ENCODE measurements around the gene DTX1.
A peak's percentile ranks its signal among the peaks of the same experiment; 100 is the strongest.

Gene DTX1

DNA sequence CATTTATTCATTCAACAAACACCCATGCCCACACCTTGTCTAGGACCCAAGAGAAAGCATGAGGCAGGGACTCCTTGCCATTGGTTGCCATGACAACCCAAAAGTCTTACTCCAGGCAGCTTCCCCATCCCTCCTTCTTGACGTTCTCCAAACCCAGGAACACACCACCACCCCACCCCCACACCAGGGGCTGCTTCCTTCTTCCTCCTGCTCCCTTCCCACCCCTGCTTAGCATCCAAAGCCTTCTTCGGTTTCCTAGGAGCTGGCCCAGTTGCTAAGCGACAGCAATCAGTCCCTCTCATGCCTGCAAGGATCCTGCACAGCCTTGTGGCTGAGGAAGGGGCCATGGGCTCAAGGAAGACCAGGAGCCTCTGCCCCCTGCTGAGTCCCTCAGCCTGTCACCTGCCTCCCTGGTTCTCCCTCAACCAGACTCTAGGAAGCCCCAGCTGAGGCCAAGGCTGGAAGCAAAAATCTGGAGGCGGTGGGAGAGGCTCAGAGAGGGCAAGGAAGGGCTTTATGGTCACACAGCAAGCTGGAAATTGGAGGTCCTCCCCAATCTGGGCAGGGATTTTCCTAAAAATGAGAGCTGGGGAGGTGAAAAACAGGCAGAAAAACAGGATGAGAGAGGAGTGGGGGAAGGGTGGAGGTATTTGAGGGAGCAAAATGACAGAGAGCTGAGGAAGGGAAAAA is 63.6 kb downstream of the DTX1 start:
- TF ChIP-seq, protein P1, sequence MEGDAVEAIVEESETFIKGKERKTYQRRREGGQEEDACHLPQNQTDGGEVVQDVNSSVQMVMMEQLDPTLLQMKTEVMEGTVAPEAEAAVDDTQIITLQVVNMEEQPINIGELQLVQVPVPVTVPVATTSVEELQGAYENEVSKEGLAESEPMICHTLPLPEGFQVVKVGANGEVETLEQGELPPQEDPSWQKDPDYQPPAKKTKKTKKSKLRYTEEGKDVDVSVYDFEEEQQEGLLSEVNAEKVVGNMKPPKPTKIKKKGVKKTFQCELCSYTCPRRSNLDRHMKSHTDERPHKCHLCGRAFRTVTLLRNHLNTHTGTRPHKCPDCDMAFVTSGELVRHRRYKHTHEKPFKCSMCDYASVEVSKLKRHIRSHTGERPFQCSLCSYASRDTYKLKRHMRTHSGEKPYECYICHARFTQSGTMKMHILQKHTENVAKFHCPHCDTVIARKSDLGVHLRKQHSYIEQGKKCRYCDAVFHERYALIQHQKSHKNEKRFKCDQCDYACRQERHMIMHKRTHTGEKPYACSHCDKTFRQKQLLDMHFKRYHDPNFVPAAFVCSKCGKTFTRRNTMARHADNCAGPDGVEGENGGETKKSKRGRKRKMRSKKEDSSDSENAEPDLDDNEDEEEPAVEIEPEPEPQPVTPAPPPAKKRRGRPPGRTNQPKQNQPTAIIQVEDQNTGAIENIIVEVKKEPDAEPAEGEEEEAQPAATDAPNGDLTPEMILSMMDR (IDR thresholded peaks at IDR 0.05; ENCODE audit: low read depth, low read length), result no peak
- DNase-seq (ENCODE audit: extremely low read depth, low read depth), result no peak

DNA sequence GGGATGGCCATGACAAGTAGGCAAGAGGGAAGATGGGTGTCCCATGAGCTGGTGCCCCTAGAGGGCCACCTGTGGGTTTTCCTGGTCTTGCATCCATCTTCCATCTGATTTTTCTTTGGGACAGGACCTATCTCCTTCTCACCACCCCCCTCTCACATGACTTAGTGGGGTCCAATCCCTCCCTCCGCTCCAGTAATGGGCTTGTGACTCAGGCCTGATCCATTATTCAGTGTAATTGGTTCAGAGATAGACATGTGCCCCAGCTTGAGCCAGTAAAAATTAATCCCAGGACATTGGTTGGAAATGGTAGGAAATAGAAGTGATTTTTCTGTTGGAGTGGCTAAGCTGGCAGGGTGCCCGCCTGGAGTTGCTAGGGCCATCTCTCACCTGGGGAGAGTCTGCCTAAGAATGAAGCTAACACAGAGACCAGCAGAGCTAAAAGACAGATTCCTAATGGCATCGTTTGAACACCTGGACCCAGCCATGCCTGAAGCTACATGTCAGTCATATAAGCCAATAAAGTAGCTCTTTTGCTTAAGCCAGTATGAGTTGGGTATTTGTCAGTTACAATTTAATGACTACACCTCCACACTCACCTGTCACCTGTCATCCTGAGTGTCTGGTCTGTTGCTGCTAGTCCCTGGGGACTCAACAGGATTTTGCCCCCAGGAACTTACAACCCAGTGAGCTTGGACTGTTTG is 64.3 kb downstream of the DTX1 start:
- DNase-seq (ENCODE audit: extremely low read depth, low read depth), result no peak
- TF ChIP-seq, protein P1 (IDR thresholded peaks at IDR 0.05; ENCODE audit: low read depth, low read length), result no peak

DNA sequence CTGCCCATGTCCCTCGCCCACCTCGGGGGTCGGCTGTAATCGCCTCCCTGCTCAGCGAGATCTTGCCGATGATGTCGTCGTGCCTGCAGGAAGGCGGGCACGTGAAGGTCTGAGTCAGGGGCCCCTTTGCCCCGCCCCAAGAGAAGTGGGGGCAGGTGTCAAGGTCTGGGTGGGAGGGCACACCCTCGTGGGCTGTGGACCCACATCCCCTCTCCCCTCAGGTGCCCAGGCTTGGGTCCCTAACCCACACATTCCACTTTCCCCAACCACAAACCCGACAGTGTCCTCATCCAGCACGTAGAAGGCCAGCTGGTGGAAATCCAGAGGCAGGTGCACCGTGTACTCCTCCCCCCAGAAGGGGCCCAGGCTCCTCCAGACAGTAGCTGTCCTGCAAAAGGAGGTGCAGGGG is 71.3 kb downstream of the DTX1 start:
- DNase-seq (ENCODE audit: extremely low read depth, low read depth), result no peak
- TF ChIP-seq, protein P1 (IDR thresholded peaks at IDR 0.05; ENCODE audit: low read depth, low read length), result no peak

DNA sequence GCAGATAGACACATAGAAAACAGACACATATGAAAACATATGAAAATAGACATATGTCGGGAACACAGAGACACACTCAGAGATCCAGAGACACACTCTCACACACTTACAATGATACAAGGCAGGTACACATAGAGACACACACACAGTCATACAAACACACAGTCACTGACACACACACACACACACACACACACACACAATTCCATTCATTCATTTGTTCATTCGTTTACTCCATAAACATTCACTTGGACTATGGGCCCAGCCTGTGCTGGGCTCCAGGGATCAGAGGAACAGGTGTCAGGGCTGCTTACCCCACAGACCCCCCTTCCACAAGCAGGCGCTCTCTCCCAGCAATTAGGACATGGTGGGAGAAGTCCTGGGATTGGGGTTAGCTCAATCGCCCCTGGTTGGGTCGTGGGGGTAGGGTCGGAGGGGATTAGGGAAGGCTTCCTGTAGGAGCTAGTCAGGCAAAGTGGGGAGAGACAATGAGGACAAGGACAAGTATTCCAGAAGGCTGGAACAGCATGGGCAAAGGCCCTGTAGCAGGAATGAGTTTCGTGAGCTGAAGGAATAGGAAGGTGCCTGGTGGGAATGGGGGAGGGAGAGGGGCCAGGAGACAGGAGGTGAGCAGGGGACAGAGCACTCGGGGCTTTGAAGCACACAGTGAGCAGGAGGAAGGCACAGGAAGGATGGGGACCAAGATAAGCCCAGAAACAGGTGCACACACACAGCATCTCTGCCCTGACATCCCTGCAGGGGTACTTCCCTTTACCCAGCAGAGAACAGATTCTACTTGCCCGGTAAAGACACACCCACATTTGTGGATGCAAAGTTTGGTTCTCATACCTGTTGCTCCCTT is 72.5 kb downstream of the DTX1 start:
- TF ChIP-seq, protein P1 (IDR thresholded peaks at IDR 0.05; ENCODE audit: low read depth, low read length), result no peak
- no peak for DNase-seq (ENCODE audit: extremely low read depth, low read depth)

DNA sequence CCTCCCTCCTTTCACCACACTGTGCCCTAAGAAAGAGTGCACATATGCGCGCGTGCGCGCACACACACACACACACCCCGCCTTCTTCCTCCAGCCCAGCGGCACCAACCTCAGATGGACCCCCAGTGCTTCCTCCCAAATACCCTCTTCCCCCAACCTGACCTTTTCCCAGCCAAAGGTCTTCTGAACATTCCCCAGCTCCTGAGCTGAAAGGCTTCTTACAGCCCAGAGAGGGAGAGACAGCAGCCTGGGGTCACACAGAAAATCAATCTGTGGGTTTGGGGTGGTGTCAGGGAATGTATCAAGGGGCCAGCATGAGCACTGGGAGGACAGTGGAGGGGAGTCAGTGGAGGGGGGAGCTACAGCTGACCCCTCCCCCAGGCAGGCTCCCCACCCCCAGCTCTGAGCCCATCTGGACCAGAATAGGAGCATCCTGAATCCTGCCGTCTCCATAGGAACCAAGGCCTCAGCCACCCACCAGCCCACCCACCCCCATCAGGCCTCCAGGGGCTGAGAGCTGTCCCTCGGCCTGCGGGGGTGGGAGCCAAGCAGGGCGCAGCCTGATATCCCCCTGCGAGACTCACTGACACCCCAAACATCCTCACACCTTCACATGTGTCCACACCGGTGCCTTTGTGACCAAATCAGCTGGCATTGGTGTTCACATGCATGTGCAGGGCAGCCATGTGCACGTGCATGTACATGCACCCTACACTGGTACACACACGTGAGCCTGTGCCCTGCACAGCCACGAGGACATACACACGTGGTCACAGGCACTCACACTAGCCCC is 73.3 kb downstream of the DTX1 start:
- no peak for DNase-seq (ENCODE audit: extremely low read depth, low read depth)
- TF ChIP-seq, protein P1 (IDR thresholded peaks at IDR 0.05; ENCODE audit: low read depth, low read length), result no peak

DNA sequence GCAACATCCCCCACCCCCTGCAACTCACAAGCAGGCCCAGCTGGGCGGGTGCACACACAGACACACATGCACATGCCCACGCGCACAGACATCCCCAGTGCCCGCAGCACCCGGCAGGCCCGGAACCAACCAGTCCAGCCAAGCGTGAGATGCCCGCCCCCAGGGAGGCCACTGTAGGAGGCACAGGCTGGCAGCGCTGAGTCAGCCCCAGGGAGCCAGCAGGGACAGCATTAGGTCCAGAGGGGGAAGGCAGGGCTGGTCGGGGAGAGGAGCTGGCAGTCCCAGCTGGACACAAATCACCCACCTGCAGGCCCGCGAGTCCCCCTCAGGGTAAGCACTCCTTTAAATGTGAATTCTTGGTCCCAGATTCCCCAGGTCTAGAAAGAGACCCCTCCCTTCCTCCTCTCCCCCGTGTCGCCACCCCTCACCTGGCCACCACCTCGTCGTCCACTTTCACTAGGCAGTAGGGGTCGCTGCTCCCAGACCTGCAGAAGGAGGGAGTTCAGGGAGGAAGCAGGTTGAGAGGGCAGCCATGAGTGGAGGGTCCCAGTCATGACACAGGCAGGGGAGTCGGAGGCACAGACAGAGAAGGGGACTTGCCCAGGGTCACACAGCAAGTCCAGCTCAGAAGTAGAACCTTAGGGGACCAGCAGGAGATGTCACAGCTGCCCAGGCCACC is 74.1 kb downstream of the DTX1 start:
- TF ChIP-seq, protein P1 (IDR thresholded peaks at IDR 0.05; ENCODE audit: low read depth, low read length), result peak; percentile 5
- DNase-seq (ENCODE audit: extremely low read depth, low read depth), result no peak

Data from AG09319 (cell line).